Heart left ventricle (tissue), 13 donors: Measurements from ENCODE around the gene MEGF9.

ENCODE experiments used
- CTCF ChIP-seq, 12 donors: fragments of 200-600 bp; sonication (generic) in 4 of 12; IDR thresholded peaks; one replicate each; pipeline versions ENCODE4 v1.5.0 to v1.8.0; 2018 to 2022; ENCODE audit warnings: antibody characterized with exemption in 12 of 12, mild to moderate bottlenecking in 5 of 12
- POLR2A ChIP-seq, 2 donors: fragments of 450-650 bp; IDR thresholded peaks; one replicate each; pipeline ENCODE4 v1.6.1; 2017; ENCODE audit warnings: antibody characterized with exemption in 2 of 2, mild to moderate bottlenecking in 2 of 2, moderate library complexity in 2 of 2
- donor health status: ischemic (EF 13 %, LVEDD 7.1; RV severe dilation, severe dysfunction).
- donor health status: DM: no; HTN: yes; CAD: no.
- donor health status: DM: no; HTN: no; CAD: no.
- donor health status: ischemic (EF 25% LVEDD 6.9; RV normal size, moderate dysfunction).
- donor health status: ischemic (EF 25% LVEDD 5.7; RV mildly dilated, moderate dysfunction).
- donor health status: ischemic (EF 35%, LVEDD 5.7; RV mildly dilated, moderate dysfunction).
- donor health status: nonischemic (EF 11% LVEDD 7.7; RV severe dilation, severe dysfunction).
- donor health status: DM: yes; HTN: yes; CAD: no.
- donor health status: PGD.
- donor health status: ischemic (EF 29% LVEDD 5.4; RV normal size, mild dysfunction).
- donor health status: nonischemic (EF 23%, LVEDD 6.1; RV moderate dilation, normal function).

- no peak for TF ChIP-seq CTCF (IDR thresholded peaks at IDR 0.05)
- TF ChIP-seq POLR2A (IDR thresholded peaks at IDR 0.05), result no peak
Measured at GRCh38 chr9:120663380-120663779, 50.9 kb downstream of the MEGF9 start.
